Measurements from ENCODE around the gene CHN1.

CHN1 gene

DNA sequence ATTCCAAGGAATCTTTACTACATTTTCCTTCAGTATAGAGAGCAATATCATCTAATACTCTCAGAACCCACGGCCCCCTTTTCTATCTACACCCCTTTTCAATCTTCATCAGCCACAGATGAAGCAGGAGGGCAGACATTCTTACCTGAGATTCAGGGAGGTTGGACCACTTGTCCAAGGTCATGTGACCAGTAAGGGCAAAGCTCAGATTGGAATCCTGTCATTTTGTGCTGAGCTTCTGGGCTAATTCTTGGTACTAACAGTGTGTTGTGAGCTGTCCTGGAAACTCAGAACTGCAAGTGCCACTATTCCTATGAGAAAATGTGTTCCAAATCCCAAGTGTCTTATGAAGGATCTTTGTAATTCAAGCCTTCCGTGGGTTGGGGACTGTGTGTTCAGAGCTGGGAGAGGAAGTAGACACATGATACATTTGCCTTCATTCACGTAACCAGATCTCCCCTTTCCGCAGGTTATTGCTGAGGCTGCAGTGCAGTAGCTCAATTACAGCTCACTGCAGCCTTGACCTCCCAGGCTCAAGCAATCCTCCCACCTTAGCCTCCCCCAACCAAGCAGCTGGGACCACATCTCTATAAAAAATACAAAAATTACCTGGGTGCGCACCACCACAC lies 244.2 kb downstream of the CHN1 start:
- DNase-seq, result no peak

DNA sequence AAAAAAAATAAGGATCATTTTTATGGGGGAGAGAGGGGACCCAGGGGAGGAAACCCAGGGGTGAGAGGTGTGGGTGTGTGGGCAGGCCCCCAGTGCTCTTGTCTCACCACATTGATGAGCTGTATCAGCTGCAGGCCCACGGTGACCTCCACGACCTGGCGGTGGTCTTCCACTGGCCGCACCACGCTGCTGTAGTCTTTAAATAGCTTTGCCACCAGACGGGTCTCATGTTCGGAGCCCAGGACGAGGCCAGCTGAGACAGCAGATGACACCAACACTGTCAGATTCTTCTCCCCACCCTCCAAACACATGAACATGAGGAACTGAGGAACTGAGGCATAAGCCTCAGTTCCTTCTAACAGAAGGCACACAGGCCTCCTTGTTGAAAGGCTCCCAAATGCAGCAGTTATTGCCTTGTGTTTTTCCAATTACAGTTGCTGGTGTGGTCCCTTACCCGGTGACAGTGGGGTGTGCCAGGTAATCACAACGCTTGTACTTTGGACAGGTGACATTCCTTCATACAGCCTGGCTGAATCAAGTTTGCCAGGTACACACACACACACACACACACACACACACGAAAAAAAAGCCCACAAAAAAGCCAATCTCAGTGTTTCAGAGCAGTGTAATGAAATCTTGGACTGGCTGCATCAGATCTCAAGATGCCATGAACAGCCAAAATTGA lies 245.7 kb downstream of the CHN1 start:
- DNase-seq, result no peak

DNA sequence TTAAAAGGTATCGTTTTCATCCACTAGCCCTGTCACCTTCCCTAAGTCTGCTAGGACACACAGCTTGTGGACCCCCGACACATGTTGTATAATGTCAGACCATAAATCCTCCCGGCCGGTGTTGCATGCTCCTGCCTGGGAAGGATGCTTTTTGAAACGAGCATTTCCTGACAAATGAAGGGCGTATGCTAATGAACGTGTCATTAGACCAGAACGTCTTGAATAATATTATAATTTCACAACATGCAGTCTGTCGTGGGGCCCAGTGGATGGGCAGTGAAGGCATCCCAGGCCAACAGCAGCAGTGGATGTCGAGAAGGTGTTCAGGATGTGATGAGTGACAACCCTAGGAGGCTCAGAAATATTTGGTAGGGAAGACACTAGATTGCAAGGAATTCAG lies 248.4 kb downstream of the CHN1 start:
- DNase-seq, result no peak

DNA sequence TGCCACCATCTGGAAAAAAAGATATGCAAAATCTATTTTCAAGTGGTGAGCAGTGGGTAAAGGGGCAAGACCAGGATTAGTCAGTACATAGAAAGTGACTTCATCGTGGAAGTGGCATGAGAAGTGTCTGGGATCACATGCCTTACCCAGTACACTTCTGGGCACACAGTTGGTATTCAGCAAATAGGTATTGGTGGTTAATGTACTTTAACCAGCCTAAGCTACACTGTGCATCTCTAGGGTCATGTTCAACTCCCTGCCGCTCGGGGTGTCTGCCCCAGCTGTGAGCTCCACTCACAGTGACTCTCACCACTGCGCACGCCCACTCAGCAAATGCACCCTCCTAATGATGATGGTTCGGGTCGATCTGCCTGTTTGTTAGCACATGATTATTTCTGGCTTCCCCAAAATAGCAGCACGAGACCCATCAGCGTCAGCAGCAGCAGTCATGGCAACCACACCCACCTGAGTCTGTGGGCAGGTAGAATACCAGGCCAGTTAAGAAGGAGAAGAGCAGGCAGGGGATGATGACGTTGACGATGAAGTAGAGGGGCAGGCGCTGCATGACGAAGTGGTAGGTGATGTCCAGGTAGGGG lies 252.0 kb downstream of the CHN1 start:
- no peak for DNase-seq

DNA sequence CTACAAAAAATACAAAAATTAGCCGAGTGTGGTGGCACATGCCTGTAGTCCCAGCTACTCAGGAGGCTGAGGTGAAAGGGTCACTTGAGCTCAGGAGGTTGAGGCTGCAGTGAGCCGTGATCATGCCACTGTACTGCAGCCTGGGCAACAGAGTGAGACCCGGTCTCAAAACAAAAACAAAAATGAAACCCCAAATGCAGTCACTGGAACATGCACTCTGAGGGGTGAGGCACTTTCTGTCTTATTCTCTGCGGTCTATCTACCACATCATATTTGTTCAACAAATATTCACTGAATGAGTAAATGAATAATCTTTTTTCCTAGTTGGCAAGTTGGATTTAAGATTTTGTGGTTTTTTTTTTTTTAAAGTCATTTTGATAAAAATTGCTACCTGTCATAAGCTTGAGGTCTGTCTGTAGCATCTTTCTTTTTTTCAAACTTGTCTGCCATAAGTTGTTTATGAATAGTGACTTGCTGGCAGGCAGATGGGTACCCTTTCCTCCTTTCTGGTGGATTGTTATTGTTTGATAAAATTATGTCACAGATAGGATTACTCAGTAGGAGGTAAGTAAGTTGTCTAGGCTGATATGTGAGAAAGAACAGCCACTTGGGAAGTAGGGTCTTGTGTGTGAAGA lies 252.7 kb downstream of the CHN1 start:
- no peak for DNase-seq

DNA sequence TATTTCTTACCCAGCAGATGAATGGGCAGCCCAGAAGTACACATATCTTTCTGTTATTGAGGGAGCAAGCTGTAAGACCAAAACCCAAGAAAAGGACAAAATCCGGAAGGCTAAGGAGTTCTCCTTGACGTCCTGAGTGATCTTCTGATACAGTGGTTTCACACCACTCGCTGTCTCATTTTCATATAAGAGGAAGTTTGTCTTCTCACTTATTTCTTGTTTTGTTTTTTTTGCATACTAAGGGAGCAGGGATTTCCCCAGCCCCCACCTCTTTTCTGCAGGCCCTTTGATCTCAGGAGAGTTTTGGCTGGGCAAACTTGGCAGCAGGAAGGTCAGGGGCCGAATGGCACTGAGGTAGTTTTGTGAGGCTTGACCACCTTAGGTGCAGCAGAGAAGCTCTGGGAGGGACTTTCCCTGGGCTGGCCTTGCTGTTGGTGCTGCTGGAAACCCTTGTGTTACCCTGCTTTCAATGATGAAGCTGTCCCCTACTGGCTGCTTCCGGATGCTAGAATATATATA lies 254.2 kb downstream of the CHN1 start:
- DNase-seq, result no peak

GRCh38 chr2:174749793-174750192 lies 255.4 kb downstream of the CHN1 start:
- DNase-seq, result no peak

GRCh38 chr2:174748948-174749347 lies 256.2 kb downstream of the CHN1 start:
- DNase-seq, result peak; percentile 63
